Measurements from ENCODE around the gene SYT7.

Gene SYT7

GRCh38 chr11:61507012-61507768 lies 73.7 kb downstream of the SYT7 start:
- no peak for DNase-seq (ENCODE audit: low read depth)
- no peak overlapping the region for H3K4me3 ChIP-seq (ENCODE audit: low read length)
- no peak for TF ChIP-seq CTCF (conservative IDR thresholded peaks at IDR 0.05; ENCODE audit: low read depth, low read length)

- no peak for DNase-seq (ENCODE audit: low read depth)
- H3K4me3 ChIP-seq (ENCODE audit: low read length), result no peak overlapping the region
- no peak for TF ChIP-seq CTCF (conservative IDR thresholded peaks at IDR 0.05; ENCODE audit: low read depth, low read length)
These were observed 75.2 kb downstream of the SYT7 start for GRCh38 chr11:61505640-61506155.

- H3K4me3 ChIP-seq (ENCODE audit: low read length), result no peak overlapping the region
- TF ChIP-seq CTCF (conservative IDR thresholded peaks at IDR 0.05; ENCODE audit: low read depth, low read length), result no peak
- DNase-seq (ENCODE audit: low read depth), result no peak
These were observed 75.8 kb downstream of the SYT7 start for GRCh38 chr11:61505106-61505505.

GRCh38 chr11:61503135-61503770 lies 77.6 kb downstream of the SYT7 start:
- no peak overlapping the region for H3K4me3 ChIP-seq (ENCODE audit: low read length)
- no peak for DNase-seq (ENCODE audit: low read depth)
- no peak for TF ChIP-seq CTCF (conservative IDR thresholded peaks at IDR 0.05; ENCODE audit: low read depth, low read length)

- DNase-seq (ENCODE audit: low read depth), result no peak
- TF ChIP-seq CTCF (conservative IDR thresholded peaks at IDR 0.05; ENCODE audit: low read depth, low read length), result no peak
- H3K4me3 ChIP-seq (ENCODE audit: low read length), result no peak overlapping the region
These were observed 78.4 kb downstream of the SYT7 start for GRCh38 chr11:61502522-61502921.

- DNase-seq (ENCODE audit: low read depth), result no peak
- no peak for TF ChIP-seq CTCF (conservative IDR thresholded peaks at IDR 0.05; ENCODE audit: low read depth, low read length)
- no peak overlapping the region for H3K4me3 ChIP-seq (ENCODE audit: low read length)
These were observed 80.9 kb downstream of the SYT7 start for GRCh38 chr11:61499816-61500491.
